WTC11 (cell line): ENCODE data around the gene GPR149. TPM values are rescaled to one million over a fixed set of nuclear protein-coding genes. Genes with fewer than 3 reads are reported as not detected.

Experiments used
- ATAC-seq: fragments of 200-7000 bp; cut with Tn5 transposase; 2 replicates; pipeline ENCODE4 v1.10.0; 2021; ENCODE audit warnings: mild to moderate bottlenecking, moderate library complexity
- Bru-seq: library from RNA; stranded (reverse); fragments of 400-500 nt; gene quantifications from one replicate; lab custom pipeline; 2021; lab: Mats Ljungman, UMichigan
- CTCF ChIA-PET: fragments of 300-600 bp; sonication (Branson Sonifier 250); formaldehyde crosslinking; loops from one replicate; lab custom pipeline; 2021; ENCODE audit warnings: antibody characterized with exemption; lab: Charles Lee
- POLR2A ChIA-PET: fragments of 350-600 bp; sonication (Branson Sonifier 250); formaldehyde crosslinking; loops from one replicate; lab custom pipeline; 2021; ENCODE audit warnings: antibody characterized with exemption; lab: Charles Lee
- DNase-seq: peaks from one replicate; pipeline ENCODE4 v3.0.0; 2021; ENCODE audit warnings: low spot score
- H3K27ac Mint-ChIP-seq: 2 replicates; pipeline ENCODE4 v1.8.0; 2021; ENCODE audit warnings: mixed read lengths
- H3K27me3 Mint-ChIP-seq: 2 replicates; pipeline ENCODE4 v1.8.0; 2021; ENCODE audit warnings: low read depth, mild to moderate bottlenecking, moderate library complexity, mixed read lengths
- H3K36me3 Mint-ChIP-seq: 2 replicates; pipeline ENCODE4 v1.8.0; 2021; ENCODE audit warnings: mixed read lengths
- H3K4me1 Mint-ChIP-seq: 2 replicates; pipeline ENCODE4 v1.8.0; 2022; ENCODE audit warnings: mixed read lengths
- H3K4me3 Mint-ChIP-seq: 2 replicates; pipeline ENCODE4 v1.8.0; 2021; ENCODE audit warnings: mild to moderate bottlenecking, moderate library complexity, mixed read lengths
- H3K9me3 Mint-ChIP-seq: 2 replicates; pipeline ENCODE4 v1.8.0; 2021; ENCODE audit warnings: mixed read lengths
- CREM ChIP-seq: sonication (generic); formaldehyde crosslinking; IDR thresholded peaks from 2 replicates; pipeline ENCODE4 v1.8.1; 2022; ENCODE audit warnings: mild to moderate bottlenecking, missing genetic modification reagents, moderate library complexity
- CTCF ChIP-seq: fragments of 200-600 bp; IDR thresholded peaks from 2 replicates; pipeline ENCODE4 v1.8.0; 2022; ENCODE audit warnings: antibody characterized with exemption
- E2F4 ChIP-seq: sonication (generic); formaldehyde crosslinking; IDR thresholded peaks from 2 replicates; pipeline ENCODE4 v1.8.1; 2022; ENCODE audit warnings: low read depth, mild to moderate bottlenecking, moderate library complexity, missing genetic modification reagents, borderline replicate concordance
- FOXJ3 ChIP-seq: sonication (generic); formaldehyde crosslinking; IDR thresholded peaks from 2 replicates; pipeline ENCODE4 v1.9.0; 2021; ENCODE audit warnings: missing genetic modification reagents, mild to moderate bottlenecking, borderline replicate concordance
- GABPB1 ChIP-seq: sonication (generic); formaldehyde crosslinking; IDR thresholded peaks from 2 replicates; pipeline ENCODE4 v1.8.1; 2023; ENCODE audit warnings: mild to moderate bottlenecking, missing genetic modification reagents
- MXD4 ChIP-seq: fragments of 250-450 bp; sonication (Bioruptor Pico); IDR thresholded peaks from 2 replicates; pipeline ENCODE4 v1.8.0; 2021; ENCODE audit warnings: mild to moderate bottlenecking, moderate library complexity, borderline replicate concordance
- MYBL2 ChIP-seq: sonication (generic); formaldehyde crosslinking; IDR thresholded peaks from 2 replicates; pipeline ENCODE4 v1.8.1; 2023; ENCODE audit warnings: mild to moderate bottlenecking, moderate library complexity, missing genetic modification reagents
- NFYB ChIP-seq: sonication (generic); formaldehyde crosslinking; conservative IDR thresholded peaks from 2 replicates; pipeline ENCODE4 v1.8.0; 2022; ENCODE audit warnings: low read depth, missing genetic modification reagents
- OVOL2 ChIP-seq: fragments of 250-450 bp; sonication (Bioruptor Pico); IDR thresholded peaks from 2 replicates; pipeline ENCODE4 v1.9.0; 2021; ENCODE audit warnings: mild to moderate bottlenecking, borderline replicate concordance
- PRRX2 ChIP-seq: fragments of 250-450 bp; sonication (Bioruptor Pico); IDR thresholded peaks from 2 replicates; pipeline ENCODE4 v1.8.0; 2021; ENCODE audit warnings: mild to moderate bottlenecking
- RELA ChIP-seq: sonication (generic); formaldehyde crosslinking; IDR thresholded peaks from 2 replicates; pipeline ENCODE4 v1.8.1; 2022; ENCODE audit warnings: missing genetic modification reagents, mild to moderate bottlenecking, borderline replicate concordance
- SMAD3 ChIP-seq: sonication (generic); formaldehyde crosslinking; IDR thresholded peaks from 2 replicates; pipeline ENCODE4 v1.8.0; 2022; ENCODE audit warnings: missing genetic modification reagents, mild to moderate bottlenecking, borderline replicate concordance
- SP1 ChIP-seq: sonication (generic); formaldehyde crosslinking; conservative IDR thresholded peaks from 2 replicates; pipeline ENCODE4 v1.8.1; 2022; ENCODE audit warnings: missing genetic modification reagents
- TEAD4 ChIP-seq: sonication (generic); formaldehyde crosslinking; IDR thresholded peaks from 2 replicates; pipeline ENCODE4 v1.8.0; 2022; ENCODE audit warnings: mild to moderate bottlenecking, missing genetic modification reagents
- USF1 ChIP-seq: sonication (generic); formaldehyde crosslinking; IDR thresholded peaks from 2 replicates; pipeline ENCODE4 v1.8.0; 2022; ENCODE audit warnings: mild to moderate bottlenecking, missing genetic modification reagents
- USF2 ChIP-seq: sonication (generic); formaldehyde crosslinking; IDR thresholded peaks from 2 replicates; pipeline ENCODE4 v1.8.1; 2023; ENCODE audit warnings: mild to moderate bottlenecking, missing genetic modification reagents, moderate library complexity
- ZBTB21 ChIP-seq: sonication (generic); formaldehyde crosslinking; IDR thresholded peaks from 2 replicates; pipeline ENCODE4 v1.8.1; 2023; ENCODE audit warnings: mild to moderate bottlenecking, missing genetic modification reagents, borderline replicate concordance
- ZNF263 ChIP-seq: sonication (generic); formaldehyde crosslinking; IDR thresholded peaks from 2 replicates; pipeline ENCODE4 v1.8.1; 2022; ENCODE audit warnings: low read depth, mild to moderate bottlenecking, moderate library complexity, missing genetic modification reagents
- ZNF317 ChIP-seq: sonication (generic); formaldehyde crosslinking; IDR thresholded peaks from 2 replicates; pipeline ENCODE4 v1.8.1; 2023; ENCODE audit warnings: low read depth, mild to moderate bottlenecking, moderate library complexity, missing genetic modification reagents, borderline replicate concordance
- ZSCAN18 ChIP-seq: fragments of 250-450 bp; sonication (Bioruptor Pico); IDR thresholded peaks from 2 replicates; pipeline ENCODE4 v2.1.2; 2022; ENCODE audit warnings: mild to moderate bottlenecking, moderate library complexity
- long read RNA-seq, 3 experiments: library from RNA in 1 of 3; library from capped mRNA in 1 of 3; library from polyadenylated mRNA in 1 of 3; unstranded in 2 of 3; stranded (forward) in 1 of 3; transcript quantifications; one replicate each; pipeline ENCODE4 v2.0.0, GENCODE V29; 2021
- total RNA-seq: library from RNA; stranded (reverse); gene quantifications from 3 replicates; pipeline ENCODE4 v1.2.3, GENCODE V29; 2021

GPR149 gene, protein sequence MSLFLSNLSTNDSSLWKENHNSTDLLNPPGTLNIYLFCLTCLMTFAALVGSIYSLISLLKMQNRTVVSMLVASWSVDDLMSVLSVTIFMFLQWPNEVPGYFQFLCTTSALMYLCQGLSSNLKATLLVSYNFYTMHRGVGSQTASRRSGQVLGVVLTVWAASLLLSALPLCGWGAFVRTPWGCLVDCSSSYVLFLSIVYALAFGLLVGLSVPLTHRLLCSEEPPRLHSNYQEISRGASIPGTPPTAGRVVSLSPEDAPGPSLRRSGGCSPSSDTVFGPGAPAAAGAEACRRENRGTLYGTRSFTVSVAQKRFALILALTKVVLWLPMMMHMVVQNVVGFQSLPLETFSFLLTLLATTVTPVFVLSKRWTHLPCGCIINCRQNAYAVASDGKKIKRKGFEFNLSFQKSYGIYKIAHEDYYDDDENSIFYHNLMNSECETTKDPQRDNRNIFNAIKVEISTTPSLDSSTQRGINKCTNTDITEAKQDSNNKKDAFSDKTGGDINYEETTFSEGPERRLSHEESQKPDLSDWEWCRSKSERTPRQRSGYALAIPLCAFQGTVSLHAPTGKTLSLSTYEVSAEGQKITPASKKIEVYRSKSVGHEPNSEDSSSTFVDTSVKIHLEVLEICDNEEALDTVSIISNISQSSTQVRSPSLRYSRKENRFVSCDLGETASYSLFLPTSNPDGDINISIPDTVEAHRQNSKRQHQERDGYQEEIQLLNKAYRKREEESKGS
- 0.09 TPM in 1 of 3 replicates, not detected in the others for total RNA-seq
- percentile 2 among the genes with signal in this experiment for Bru-seq, nascent RNA
- long read RNA-seq, experiment 1, result 0 reads
- long read RNA-seq, experiment 2, result 0 reads
- long read RNA-seq, experiment 3, result 0 reads

DNA sequence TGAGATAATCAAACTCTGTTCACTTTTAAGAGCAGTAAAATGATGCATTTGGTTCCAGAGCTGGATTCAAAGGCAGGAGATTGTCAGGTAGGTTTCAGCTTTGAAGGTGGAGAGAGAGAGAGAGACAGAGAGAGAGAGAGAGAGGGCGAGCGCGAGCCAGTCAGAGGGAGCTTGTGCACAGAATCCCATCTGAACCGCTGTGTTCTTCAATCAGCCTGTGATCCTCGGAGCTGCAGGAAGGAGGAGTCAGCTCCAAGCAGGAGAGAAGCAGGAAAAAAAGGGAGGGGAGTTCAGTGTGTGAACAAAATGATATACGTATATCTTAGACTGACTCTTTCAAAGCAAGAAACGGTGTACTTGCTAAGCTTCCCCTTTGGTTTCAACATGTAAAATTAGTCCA is at the start of gene GPR149:
Gene GPR149, minus strand, starts transcription at position 177 of the 400 bp plus-strand sequence. CDS start 575 bp downstream, outside the sequence.
- DNase-seq (peak; percentile 30), ATAC-seq (peak; percentile 70)
- H3K9me3 Mint-ChIP-seq, result no peaks in the 10 kb centered on the region
- CTCF ChIA-PET, result interaction anchor here (0.8 to 1.4 kb wide), 9 partner anchors 11 to 186 kb away, joined by 3 to 7 read pairs (median 3); no protein-coding TSS in a partner anchor
- no peaks in the 10 kb centered on the region for H3K36me3 Mint-ChIP-seq
- TF ChIP-seq ZNF263, result no peak
- TF ChIP-seq SMAD3, result no peak
- no peak for TF ChIP-seq PRRX2 (CRISPR knock-in tag)
- TF ChIP-seq FOXJ3 (CRISPR knock-in tag), result no peak
- no peak for TF ChIP-seq ZBTB21 (CRISPR knock-in tag)
- TF ChIP-seq CTCF, result no peak
- no peak for TF ChIP-seq ZSCAN18
- TF ChIP-seq TEAD4 (CRISPR knock-in tag), result no peak
- TF ChIP-seq USF2, result no peak
- TF ChIP-seq GABPB1 (CRISPR knock-in tag), result no peak
- TF ChIP-seq CREM (CRISPR knock-in tag), result no peak
- no peak for TF ChIP-seq SP1 (CRISPR knock-in tag)
- peaks cover 41% of the 10 kb centered on the region for H3K27me3 Mint-ChIP-seq
- H3K4me3 Mint-ChIP-seq, result peak within 1 kb of the TSS; percentile 81
- no peak within 1 kb of the TSS for H3K27ac Mint-ChIP-seq
- POLR2A ChIA-PET, result no interaction called here
- H3K4me1 Mint-ChIP-seq, result peaks cover 31% of the 10 kb centered on the region

- DNase-seq, result no peak
- CTCF ChIA-PET, result no interaction called here
- H3K36me3 Mint-ChIP-seq, result peaks cover 11% of the 10 kb centered on the region
- POLR2A ChIA-PET, result no interaction called here
- ATAC-seq, result no peak
- TF ChIP-seq OVOL2, result no peak
- peak; percentile 92 for TF ChIP-seq ZNF317
- H3K9me3 Mint-ChIP-seq, result peaks cover 11% of the 10 kb centered on the region
- peaks cover 8% of the 10 kb centered on the region for H3K4me1 Mint-ChIP-seq
- no peak overlapping the region for H3K4me3 Mint-ChIP-seq
- no peak overlapping the region for H3K27ac Mint-ChIP-seq
- no peaks in the 10 kb centered on the region for H3K27me3 Mint-ChIP-seq
Observed at GRCh38 chr3:154473769-154474168, 43.8 kb upstream of the GPR149 start.

GRCh38 chr3:154469585-154469984 is 39.6 kb upstream of the GPR149 start:
- H3K4me1 Mint-ChIP-seq, result peaks cover 5% of the 10 kb centered on the region
- H3K9me3 Mint-ChIP-seq, result peaks cover 11% of the 10 kb centered on the region
- peaks cover 11% of the 10 kb centered on the region for H3K36me3 Mint-ChIP-seq
- no peaks in the 10 kb centered on the region for H3K27me3 Mint-ChIP-seq
- DNase-seq (no peak), ATAC-seq (no peak)
- POLR2A ChIA-PET, result no interaction called here
- H3K4me3 Mint-ChIP-seq, result no peak overlapping the region
- H3K27ac Mint-ChIP-seq, result no peak overlapping the region
- CTCF ChIA-PET, result no interaction called here
- TF ChIP-seq MXD4 (CRISPR knock-in tag) (no peak), ZSCAN18 (no peak), E2F4 (CRISPR knock-in tag) (no peak), NFYB (CRISPR knock-in tag) (no peak), RELA (CRISPR knock-in tag) (no peak), USF1 (no peak), MYBL2 (CRISPR knock-in tag) (no peak)
